Naive thymus-derived CD8-positive, alpha-beta T cell (primary cell): ENCODE measurements around the gene TMEM108. TPM values are rescaled to one million over a fixed set of nuclear protein-coding genes. Genes with fewer than 3 reads are reported as not detected.
A peak's percentile ranks its signal among the peaks of the same experiment; 100 is the strongest.

Experiments used
- ATAC-seq, 2 donors: fragments of 150-1000 bp; cut with Tn5 transposase in 1 of 2; sonication (Bioruptor Pico), chemical (Tn5 transposase) in 1 of 2; 1 replicate in 1 of 2; 2 replicates in 1 of 2; pipeline ENCODE4 v1.10.0; 2021; ENCODE audit warnings: mild to moderate bottlenecking in 2 of 2, moderate library complexity in 2 of 2
- POLR2A ChIA-PET: fragments of 350-600 bp; sonication (Branson Sonifier 250); formaldehyde crosslinking; loops from one replicate; lab custom pipeline; 2021; ENCODE audit warnings: antibody characterized with exemption; lab: Charles Lee
- DNase-seq, 10 donors: peaks; one replicate each; pipeline versions ENCODE4 v3.0.0 to v3.0.0-alpha.2; 2020 to 2022
- H3K27ac Mint-ChIP-seq, 10 donors: one replicate each; pipeline ENCODE4 v1.8.0; 2020 to 2022; ENCODE audit warnings: mild to moderate bottlenecking in 10 of 10, mixed read lengths in 10 of 10, moderate library complexity in 4 of 10, inconsistent platforms in 1 of 10
- H3K27me3 Mint-ChIP-seq, 5 donors: one replicate each; pipeline ENCODE4 v1.8.0; 2021 to 2022; ENCODE audit warnings: mixed read lengths in 5 of 5
- H3K36me3 Mint-ChIP-seq, 3 donors: one replicate each; pipeline ENCODE4 v1.8.0; 2020 to 2022; ENCODE audit warnings: mixed read lengths in 3 of 3, mild to moderate bottlenecking in 2 of 3, inconsistent platforms in 1 of 3
- H3K4me1 Mint-ChIP-seq, 4 donors: one replicate each; pipeline ENCODE4 v1.8.0; 2021 to 2022; ENCODE audit warnings: mixed read lengths in 4 of 4
- H3K4me3 Mint-ChIP-seq, 10 donors: one replicate each; pipeline ENCODE4 v1.8.0; 2020 to 2022; ENCODE audit warnings: mild to moderate bottlenecking in 10 of 10, mixed read lengths in 10 of 10, moderate library complexity in 6 of 10, inconsistent platforms in 1 of 10
- H3K9me3 Mint-ChIP-seq, 9 donors: one replicate each; pipeline ENCODE4 v1.8.0; 2020 to 2022; ENCODE audit warnings: mixed read lengths in 9 of 9, mild to moderate bottlenecking in 3 of 9, inconsistent platforms in 1 of 9, moderate library complexity in 1 of 9
- polyA plus RNA-seq, 3 donors: library from polyadenylated mRNA; unstranded; fragments of 300-500 nt; fragmentation: Illumina TruSeq; gene quantifications; one replicate each; pipeline ENCODE4 v1.2.3, GENCODE V29; 2021
- total RNA-seq, 8 experiments: library from RNA in 2 of 8; stranded (reverse) in 2 of 8; gene quantifications; one replicate each; pipeline ENCODE4 v1.2.3 and lab custom pipeline; 2021 to 2026

Gene TMEM108
- total and polyA plus RNA-seq, 5 experiments from 2014 or later = not detected

- no peak for ATAC-seq
- H3K27ac Mint-ChIP-seq = peak overlapping the region in 1 of 10 donors; percentile 58
- H3K4me1 Mint-ChIP-seq = peaks cover 3 to 10% (median 5%) of the 10 kb centered on the region in 4 donors
- H3K4me3 Mint-ChIP-seq = no peak overlapping the region
- peaks cover 0 to 6% (median 0%) of the 10 kb centered on the region in 5 donors for H3K27me3 Mint-ChIP-seq
- no peak for DNase-seq
- POLR2A ChIA-PET = no interaction called here
- no peaks in the 10 kb centered on the region for H3K36me3 Mint-ChIP-seq
- no peaks in the 10 kb centered on the region for H3K9me3 Mint-ChIP-seq
These were observed 387.0 kb downstream of the TMEM108 start for GRCh38 chr3:133424937-133425869.

- H3K27ac Mint-ChIP-seq = peak overlapping the region in 1 of 10 donors; percentile 55
- H3K4me1 Mint-ChIP-seq = peaks cover 3 to 10% (median 5%) of the 10 kb centered on the region in 4 donors
- peaks cover 0 to 6% (median 0%) of the 10 kb centered on the region in 5 donors for H3K27me3 Mint-ChIP-seq
- no peak for ATAC-seq
- no peak overlapping the region for H3K4me3 Mint-ChIP-seq
- no peak for DNase-seq
- H3K36me3 Mint-ChIP-seq = no peaks in the 10 kb centered on the region
- H3K9me3 Mint-ChIP-seq = no peaks in the 10 kb centered on the region
- POLR2A ChIA-PET = no interaction called here
These were observed 387.7 kb downstream of the TMEM108 start for GRCh38 chr3:133425898-133426297.

GRCh38 chr3:133426721-133427120, 388.5 kb downstream of the TMEM108 start:
- POLR2A ChIA-PET = no interaction called here
- H3K36me3 Mint-ChIP-seq = no peaks in the 10 kb centered on the region
- peaks cover 3 to 10% (median 5%) of the 10 kb centered on the region in 4 donors for H3K4me1 Mint-ChIP-seq
- H3K4me3 Mint-ChIP-seq = no peak overlapping the region
- DNase-seq (no peak), ATAC-seq (no peak)
- peak overlapping the region in 1 of 10 donors; percentile 55 for H3K27ac Mint-ChIP-seq
- H3K9me3 Mint-ChIP-seq = no peaks in the 10 kb centered on the region
- peaks cover 0 to 6% (median 0%) of the 10 kb centered on the region in 5 donors for H3K27me3 Mint-ChIP-seq

- H3K4me3 Mint-ChIP-seq = no peak overlapping the region
- POLR2A ChIA-PET = no interaction called here
- H3K4me1 Mint-ChIP-seq = peaks cover 1 to 10% (median 4%) of the 10 kb centered on the region in 4 donors
- no peak for DNase-seq
- H3K36me3 Mint-ChIP-seq = no peaks in the 10 kb centered on the region
- peaks cover 0 to 5% (median 0%) of the 10 kb centered on the region in 5 donors for H3K27me3 Mint-ChIP-seq
- ATAC-seq = no peak
- no peak overlapping the region for H3K27ac Mint-ChIP-seq
- H3K9me3 Mint-ChIP-seq = no peaks in the 10 kb centered on the region
These were observed 390.4 kb downstream of the TMEM108 start for GRCh38 chr3:133428552-133428951.

GRCh38 chr3:133429063-133429462, 390.9 kb downstream of the TMEM108 start:
- no peak overlapping the region for H3K27ac Mint-ChIP-seq
- H3K4me3 Mint-ChIP-seq = no peak overlapping the region
- H3K4me1 Mint-ChIP-seq = peaks cover 0 to 10% (median 1%) of the 10 kb centered on the region in 4 donors
- DNase-seq = no peak
- no peaks in the 10 kb centered on the region for H3K36me3 Mint-ChIP-seq
- POLR2A ChIA-PET = no interaction called here
- ATAC-seq = no peak
- H3K27me3 Mint-ChIP-seq = peaks cover 0 to 3% (median 0%) of the 10 kb centered on the region in 5 donors
- H3K9me3 Mint-ChIP-seq = no peaks in the 10 kb centered on the region

- DNase-seq (no peak), ATAC-seq (no peak)
- peak overlapping the region in 1 of 10 donors; percentile 56 for H3K4me3 Mint-ChIP-seq
- no peaks in the 10 kb centered on the region for H3K27me3 Mint-ChIP-seq
- H3K9me3 Mint-ChIP-seq = peaks cover 0 to 10% (median 5%) of the 10 kb centered on the region in 9 donors
- H3K4me1 Mint-ChIP-seq = peaks cover 15 to 28% (median 21%) of the 10 kb centered on the region in 4 donors
- H3K36me3 Mint-ChIP-seq = peaks cover 5 to 11% (median 10%) of the 10 kb centered on the region in 3 donors
- peak overlapping the region in 3 of 10 donors; percentile 8 to 36 (median 20) for H3K27ac Mint-ChIP-seq
- POLR2A ChIA-PET = no interaction called here
These were observed 401.4 kb downstream of the TMEM108 start for GRCh38 chr3:133439563-133439962.

GRCh38 chr3:133440652-133441051, 402.5 kb downstream of the TMEM108 start:
- no peak for DNase-seq
- Mint-ChIP-seq H3K27me3 (no peaks in the 10 kb centered on the region), H3K36me3 (peaks cover 5 to 11% (median 10%) of the 10 kb centered on the region in 3 donors), H3K4me3 (no peak overlapping the region), H3K9me3 (peaks cover 0 to 10% (median 5%) of the 10 kb centered on the region in 9 donors), H3K4me1 (peaks cover 15 to 28% (median 21%) of the 10 kb centered on the region in 4 donors), H3K27ac (no peak overlapping the region)
- POLR2A ChIA-PET = no interaction called here
- no peak for ATAC-seq

GRCh38 chr3:133441867-133442270, 403.7 kb downstream of the TMEM108 start:
- peaks cover 15 to 28% (median 21%) of the 10 kb centered on the region in 4 donors for H3K4me1 Mint-ChIP-seq
- DNase-seq (peak in 4 of 10 donors; percentile 13 to 16 (median 15)), ATAC-seq (peak; percentile 65)
- POLR2A ChIA-PET = no interaction called here
- peaks cover 0 to 10% (median 5%) of the 10 kb centered on the region in 9 donors for H3K9me3 Mint-ChIP-seq
- no peaks in the 10 kb centered on the region for H3K27me3 Mint-ChIP-seq
- peaks cover 5 to 11% (median 10%) of the 10 kb centered on the region in 3 donors for H3K36me3 Mint-ChIP-seq
- H3K4me3 Mint-ChIP-seq = peak overlapping the region; percentile 73 to 89 (median 82)
- H3K27ac Mint-ChIP-seq = peak overlapping the region; percentile 85 to 98 (median 92)

- DNase-seq = no peak
- peak overlapping the region; percentile 16 to 85 (median 80) for H3K4me3 Mint-ChIP-seq
- H3K27ac Mint-ChIP-seq = peak overlapping the region in 8 of 10 donors; percentile 85 to 98 (median 92)
- no peak for ATAC-seq
- H3K36me3 Mint-ChIP-seq = peaks cover 5 to 11% (median 10%) of the 10 kb centered on the region in 3 donors
- POLR2A ChIA-PET = interaction anchor here (0.7 kb wide), 1 partner anchor 130 kb away, joined by 3 read pairs; no protein-coding TSS in a partner anchor
- peaks cover 0 to 10% (median 5%) of the 10 kb centered on the region in 9 donors for H3K9me3 Mint-ChIP-seq
- H3K27me3 Mint-ChIP-seq = no peaks in the 10 kb centered on the region
- H3K4me1 Mint-ChIP-seq = peaks cover 15 to 28% (median 23%) of the 10 kb centered on the region in 4 donors
These were observed 404.3 kb downstream of the TMEM108 start for GRCh38 chr3:133442518-133442917.

- Mint-ChIP-seq H3K4me1 (peaks cover 18 to 35% (median 30%) of the 10 kb centered on the region in 4 donors), H3K27me3 (no peaks in the 10 kb centered on the region), H3K36me3 (peaks cover 0 to 11% (median 10%) of the 10 kb centered on the region in 3 donors), H3K4me3 (no peak overlapping the region), H3K27ac (peak overlapping the region in 7 of 10 donors; percentile 2 to 92 (median 28)), H3K9me3 (peaks cover 0 to 10% (median 5%) of the 10 kb centered on the region in 9 donors)
- ATAC-seq = no peak
- no peak for DNase-seq
- POLR2A ChIA-PET = no interaction called here
These were observed 405.6 kb downstream of the TMEM108 start for GRCh38 chr3:133443649-133444422.

GRCh38 chr3:133444423-133444774, 406.2 kb downstream of the TMEM108 start:
- peaks cover 15 to 41% (median 33%) of the 10 kb centered on the region in 4 donors for H3K4me1 Mint-ChIP-seq
- H3K4me3 Mint-ChIP-seq = no peak overlapping the region

GRCh38 chr3:133445108-133445507, 406.9 kb downstream of the TMEM108 start:
- H3K27ac Mint-ChIP-seq = no peak overlapping the region
- DNase-seq (no peak), ATAC-seq (no peak)
- H3K4me3 Mint-ChIP-seq = no peak overlapping the region
- POLR2A ChIA-PET = interaction anchor here (1.0 kb wide), 1 partner anchor 128 kb away, joined by 3 read pairs; the partner anchor contains the start of gene CDV3
- peaks cover 0 to 3% (median 0%) of the 10 kb centered on the region in 3 donors for H3K36me3 Mint-ChIP-seq
- H3K9me3 Mint-ChIP-seq = peaks cover 0 to 2% (median 0%) of the 10 kb centered on the region in 9 donors
- H3K27me3 Mint-ChIP-seq = no peaks in the 10 kb centered on the region
- peaks cover 17 to 45% (median 38%) of the 10 kb centered on the region in 4 donors for H3K4me1 Mint-ChIP-seq

More at GRCh38 chr3:133444423-133444774, 406.2 kb downstream of the TMEM108 start:
- Mint-ChIP-seq H3K9me3 (peaks cover 0 to 8% (median 5%) of the 10 kb centered on the region in 9 donors), H3K36me3 (peaks cover 0 to 9% (median 7%) of the 10 kb centered on the region in 3 donors), H3K27ac (peak overlapping the region in 4 of 10 donors; percentile 13 to 70 (median 40)), H3K27me3 (no peaks in the 10 kb centered on the region)
- no peak for DNase-seq
- no peak for ATAC-seq
- POLR2A ChIA-PET = no interaction called here
